Measurements from ENCODE around the gene AVEN.
A peak's percentile ranks its signal among the peaks of the same experiment; 100 is the strongest.
"Not testable (repeated sequence)": the region's sequence is repeated elsewhere in the genome, so short reads cannot be mapped to it uniquely, and the experiment has no call there.

The AVEN gene

DNA sequence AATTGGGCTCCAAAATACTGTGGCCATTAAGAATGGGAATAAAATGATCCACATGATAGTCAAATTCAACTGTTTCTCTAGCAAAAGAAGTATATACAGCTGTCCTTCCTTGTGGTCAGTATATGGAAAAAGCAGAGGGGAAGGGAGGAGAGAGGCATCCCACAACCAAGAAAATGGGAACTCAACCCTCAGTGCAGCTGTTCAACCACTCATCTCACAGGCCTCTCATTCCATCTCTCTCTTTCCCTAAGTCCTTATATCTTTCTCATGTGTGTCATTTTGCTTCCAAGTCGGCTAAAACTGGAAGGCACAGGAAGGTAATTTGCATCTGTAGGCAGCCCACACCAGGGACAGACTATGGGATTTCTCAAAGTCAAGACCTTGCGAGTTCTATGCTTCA is 27.5 kb downstream of the AVEN start:
- TF ChIP-seq, protein P1, sequence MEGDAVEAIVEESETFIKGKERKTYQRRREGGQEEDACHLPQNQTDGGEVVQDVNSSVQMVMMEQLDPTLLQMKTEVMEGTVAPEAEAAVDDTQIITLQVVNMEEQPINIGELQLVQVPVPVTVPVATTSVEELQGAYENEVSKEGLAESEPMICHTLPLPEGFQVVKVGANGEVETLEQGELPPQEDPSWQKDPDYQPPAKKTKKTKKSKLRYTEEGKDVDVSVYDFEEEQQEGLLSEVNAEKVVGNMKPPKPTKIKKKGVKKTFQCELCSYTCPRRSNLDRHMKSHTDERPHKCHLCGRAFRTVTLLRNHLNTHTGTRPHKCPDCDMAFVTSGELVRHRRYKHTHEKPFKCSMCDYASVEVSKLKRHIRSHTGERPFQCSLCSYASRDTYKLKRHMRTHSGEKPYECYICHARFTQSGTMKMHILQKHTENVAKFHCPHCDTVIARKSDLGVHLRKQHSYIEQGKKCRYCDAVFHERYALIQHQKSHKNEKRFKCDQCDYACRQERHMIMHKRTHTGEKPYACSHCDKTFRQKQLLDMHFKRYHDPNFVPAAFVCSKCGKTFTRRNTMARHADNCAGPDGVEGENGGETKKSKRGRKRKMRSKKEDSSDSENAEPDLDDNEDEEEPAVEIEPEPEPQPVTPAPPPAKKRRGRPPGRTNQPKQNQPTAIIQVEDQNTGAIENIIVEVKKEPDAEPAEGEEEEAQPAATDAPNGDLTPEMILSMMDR (IDR thresholded peaks at IDR 0.05; ENCODE audit: insufficient read depth, low read depth, low read length, missing control alignments): no peak
- no peak overlapping the region for H3K4me3 ChIP-seq (ENCODE audit: low read depth, low read length)
- DNase-seq (ENCODE audit: low read depth): no peak

DNA sequence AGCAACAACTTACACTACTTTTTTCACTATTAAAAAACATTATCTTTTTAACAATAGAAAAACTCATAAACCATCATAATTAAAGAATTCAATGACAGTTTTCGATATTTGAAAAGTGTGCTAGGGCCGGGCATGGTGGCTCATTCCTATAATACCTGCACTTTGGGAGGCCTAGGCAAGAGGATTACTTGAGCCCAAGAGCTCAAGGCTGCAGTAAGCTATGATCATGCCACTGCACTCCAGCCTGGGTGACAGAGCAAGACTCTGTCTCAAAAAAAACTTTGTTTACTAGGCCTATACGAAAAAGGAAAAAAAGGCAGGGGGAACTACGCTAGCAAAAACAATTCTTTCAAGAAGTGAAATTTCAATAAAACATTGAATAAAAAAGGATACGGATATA is 28.1 kb downstream of the AVEN start:
- H3K4me3 ChIP-seq (ENCODE audit: low read depth, low read length): no peak overlapping the region
- TF ChIP-seq, protein P1 (IDR thresholded peaks at IDR 0.05; ENCODE audit: insufficient read depth, low read depth, low read length, missing control alignments): no peak
- no peak for DNase-seq (ENCODE audit: low read depth)

DNA sequence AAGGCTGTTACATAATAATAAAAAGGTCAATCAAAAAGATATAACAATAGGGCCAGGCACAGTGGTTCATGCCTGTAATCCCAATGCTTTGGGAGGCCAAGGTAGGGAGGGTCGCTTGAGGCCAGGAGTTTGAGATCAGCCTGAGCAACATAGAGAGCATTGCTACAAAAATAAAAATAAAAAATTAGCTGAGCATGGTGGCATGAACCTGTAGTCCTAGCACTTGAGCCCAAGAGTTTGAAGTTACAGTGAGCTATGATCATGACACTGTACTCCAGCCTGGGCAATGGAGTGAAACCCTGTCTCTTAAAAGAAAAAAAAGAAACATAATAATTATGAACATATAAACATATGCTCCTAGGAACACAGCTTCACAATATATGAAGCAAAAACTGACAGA is 29.3 kb downstream of the AVEN start:
- TF ChIP-seq, protein P1 (IDR thresholded peaks at IDR 0.05; ENCODE audit: insufficient read depth, low read depth, low read length, missing control alignments): no peak
- DNase-seq (ENCODE audit: low read depth): no peak
- H3K4me3 ChIP-seq (ENCODE audit: low read depth, low read length): no peak overlapping the region

DNA sequence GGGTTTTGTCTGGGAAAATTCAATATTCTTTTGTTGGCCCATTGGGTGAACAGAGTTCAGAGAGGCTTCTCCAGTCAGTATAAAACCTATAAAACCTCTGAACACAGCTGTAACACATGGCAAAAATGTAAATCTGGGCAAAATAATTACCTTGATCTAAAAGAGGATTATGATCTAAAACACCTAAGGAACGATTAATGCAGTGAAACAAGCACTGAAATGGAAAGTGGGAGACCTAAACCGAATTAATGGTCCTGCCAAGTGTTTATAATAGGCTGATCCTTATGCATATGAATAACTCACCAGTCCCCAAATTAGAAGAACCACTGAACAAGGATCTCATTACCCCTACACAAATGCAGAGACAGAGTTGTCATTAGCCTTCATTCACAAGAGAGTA is 32.6 kb downstream of the AVEN start:
- no peak for DNase-seq (ENCODE audit: low read depth)
- H3K4me3 ChIP-seq (ENCODE audit: low read depth, low read length): no peak overlapping the region
- TF ChIP-seq, protein P1 (IDR thresholded peaks at IDR 0.05; ENCODE audit: insufficient read depth, low read depth, low read length, missing control alignments): no peak

DNA sequence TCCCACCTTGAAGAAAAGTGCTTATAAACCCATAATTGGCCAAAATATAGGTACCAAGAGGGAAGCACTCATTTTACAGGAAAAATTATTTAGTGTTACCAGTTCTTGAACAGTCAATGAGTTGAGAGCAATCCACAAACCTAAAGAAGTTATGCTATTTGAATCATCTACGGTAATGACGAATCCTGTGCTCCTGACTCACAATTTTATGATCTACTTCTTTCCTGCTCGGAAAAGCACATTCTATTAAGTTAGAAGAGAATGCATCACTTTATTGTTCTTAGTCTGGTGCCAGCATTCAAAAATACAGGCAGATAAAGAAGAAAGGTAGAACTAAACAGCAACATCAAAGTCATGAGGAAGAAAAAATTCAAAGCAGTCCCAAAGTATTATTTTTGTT is 37.5 kb downstream of the AVEN start:
- H3K4me3 ChIP-seq (ENCODE audit: low read depth, low read length): no peak overlapping the region
- TF ChIP-seq, protein P1 (IDR thresholded peaks at IDR 0.05; ENCODE audit: insufficient read depth, low read depth, low read length, missing control alignments): no peak
- no peak for DNase-seq (ENCODE audit: low read depth)

DNA sequence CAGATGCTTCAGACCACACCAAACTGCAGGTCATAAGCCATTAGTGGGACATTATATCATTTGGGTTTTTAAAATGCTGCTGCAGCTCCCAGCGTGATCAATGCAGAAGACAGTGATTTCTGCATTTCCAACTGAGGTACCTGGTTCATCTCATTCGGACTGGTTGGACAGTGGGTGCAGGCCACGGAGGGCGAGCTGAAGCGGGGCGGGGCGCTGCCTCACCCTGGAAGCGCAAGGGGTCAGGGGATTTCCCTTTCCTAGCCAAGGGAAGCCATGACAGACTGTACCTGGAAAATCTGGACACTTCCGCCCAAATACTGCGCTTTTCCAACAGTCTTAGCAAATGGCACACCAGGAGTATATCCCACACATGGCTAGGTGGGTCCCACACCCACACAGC is 43.3 kb downstream of the AVEN start:
- not testable (repeated sequence) for DNase-seq (ENCODE audit: low read depth); H3K4me3 ChIP-seq (ENCODE audit: low read depth, low read length)

DNA sequence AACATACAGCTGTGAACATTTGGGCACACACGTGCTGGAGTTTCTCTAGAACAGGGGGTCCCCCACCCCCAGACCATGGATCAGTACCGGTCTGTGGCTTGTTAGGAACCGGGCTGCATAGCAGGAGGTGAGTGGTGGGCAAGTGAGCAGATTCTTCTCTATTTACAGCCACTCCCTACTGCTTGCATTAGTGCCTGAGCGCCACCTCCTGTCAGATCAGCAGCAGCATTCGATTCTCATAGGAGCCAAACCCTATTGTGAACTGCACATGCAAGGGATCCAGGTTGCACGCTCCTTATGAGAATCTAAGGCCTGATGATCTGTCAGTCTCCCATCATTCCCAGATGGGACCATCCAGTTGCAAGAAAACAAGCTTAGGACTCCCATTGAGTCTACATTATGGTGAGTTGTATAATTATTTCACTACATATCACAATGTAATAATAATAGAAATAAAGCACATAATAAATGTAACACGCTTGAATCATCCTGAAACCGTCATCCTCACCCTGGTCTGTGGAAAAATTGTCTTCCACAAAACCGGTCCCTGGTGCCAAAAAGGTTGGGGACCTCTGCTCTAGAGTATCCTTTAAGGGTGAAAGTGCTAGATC is 44.9 kb downstream of the AVEN start:
- TF ChIP-seq, protein P1 (IDR thresholded peaks at IDR 0.05; ENCODE audit: insufficient read depth, low read depth, low read length, missing control alignments): peak; percentile 32
- H3K4me3 ChIP-seq (ENCODE audit: low read depth, low read length): no peak overlapping the region
- DNase-seq (ENCODE audit: low read depth): peak; percentile 39

Data from GM12865 (cell line).